Activated CD4-positive, alpha-beta T cell treated with anti-CD3 and anti-CD28 coated beads, Interleukin-2, amount 50 U/mL, for 1 hour (primary cell): ENCODE data around the gene PCMTD2.
"Not testable (repeated sequence)": the region's sequence is repeated elsewhere in the genome, so short reads cannot be mapped to it uniquely, and the experiment has no call there.

Experiments used
- DNase-seq: peaks from one replicate; pipeline ENCODE4 v3.0.0-alpha.2; 2020

The PCMTD2 gene

DNA sequence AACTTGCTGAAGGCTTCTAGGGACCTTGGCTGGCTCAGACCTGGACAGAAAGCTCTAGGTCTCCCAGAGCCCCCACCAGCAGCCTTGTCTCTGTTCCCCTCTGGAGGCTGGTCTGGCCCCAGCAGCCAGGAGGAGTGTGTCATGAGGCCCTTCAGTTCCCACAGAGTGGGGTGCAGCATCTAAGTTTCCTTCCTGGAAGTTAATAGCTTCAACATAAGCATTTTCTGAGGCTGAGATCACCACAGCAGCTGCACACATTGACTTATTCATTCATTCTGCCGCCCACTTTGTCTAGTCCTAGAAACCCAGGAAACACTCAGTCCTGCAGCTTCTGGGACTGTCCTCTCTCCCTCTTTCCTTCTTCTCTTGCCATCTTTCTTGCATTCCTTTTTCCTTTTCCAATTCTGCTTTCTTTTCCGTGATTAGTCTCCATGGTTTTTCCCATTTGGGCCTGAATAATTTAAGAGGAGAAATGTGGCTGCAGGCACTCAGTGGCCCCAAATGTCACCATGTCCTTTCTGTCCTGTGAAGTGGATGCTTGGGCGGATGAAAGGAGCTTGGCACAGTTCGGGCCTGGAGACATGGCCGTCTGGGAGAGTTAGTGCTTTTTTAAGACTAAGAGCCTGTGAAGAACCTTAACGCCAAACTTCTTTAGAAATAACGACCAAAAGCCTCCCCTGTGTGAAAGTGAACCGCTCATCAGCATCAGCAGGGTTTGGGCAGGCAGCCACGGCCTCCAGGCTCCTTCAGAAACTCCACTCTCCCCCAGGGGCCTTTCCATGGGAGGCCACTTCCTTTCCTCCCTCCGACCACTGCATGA, 31.0 kb upstream of the PCMTD2 start:
- DNase-seq, result no peak

DNA sequence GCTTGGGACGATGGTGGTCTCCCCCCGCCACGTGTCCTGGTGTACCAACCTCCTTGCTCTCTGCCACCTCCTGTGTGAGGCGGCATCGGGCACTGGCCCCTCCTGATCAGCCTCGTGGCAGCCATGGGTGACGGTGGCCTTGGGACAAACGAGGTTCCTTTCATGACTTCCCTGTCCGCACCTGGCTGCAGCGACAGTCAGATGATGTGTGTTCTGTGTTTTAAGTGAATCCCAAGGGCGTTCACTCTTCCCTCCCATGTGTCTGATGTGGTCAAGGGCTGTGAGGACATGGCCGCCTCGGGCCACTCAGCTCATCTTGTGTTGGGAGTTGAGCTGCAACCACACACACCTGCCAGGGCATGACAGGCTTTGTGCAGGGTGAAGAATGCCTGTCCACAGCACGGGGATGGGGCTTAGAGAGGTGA, 30.4 kb upstream of the PCMTD2 start:
- no peak for DNase-seq

DNA sequence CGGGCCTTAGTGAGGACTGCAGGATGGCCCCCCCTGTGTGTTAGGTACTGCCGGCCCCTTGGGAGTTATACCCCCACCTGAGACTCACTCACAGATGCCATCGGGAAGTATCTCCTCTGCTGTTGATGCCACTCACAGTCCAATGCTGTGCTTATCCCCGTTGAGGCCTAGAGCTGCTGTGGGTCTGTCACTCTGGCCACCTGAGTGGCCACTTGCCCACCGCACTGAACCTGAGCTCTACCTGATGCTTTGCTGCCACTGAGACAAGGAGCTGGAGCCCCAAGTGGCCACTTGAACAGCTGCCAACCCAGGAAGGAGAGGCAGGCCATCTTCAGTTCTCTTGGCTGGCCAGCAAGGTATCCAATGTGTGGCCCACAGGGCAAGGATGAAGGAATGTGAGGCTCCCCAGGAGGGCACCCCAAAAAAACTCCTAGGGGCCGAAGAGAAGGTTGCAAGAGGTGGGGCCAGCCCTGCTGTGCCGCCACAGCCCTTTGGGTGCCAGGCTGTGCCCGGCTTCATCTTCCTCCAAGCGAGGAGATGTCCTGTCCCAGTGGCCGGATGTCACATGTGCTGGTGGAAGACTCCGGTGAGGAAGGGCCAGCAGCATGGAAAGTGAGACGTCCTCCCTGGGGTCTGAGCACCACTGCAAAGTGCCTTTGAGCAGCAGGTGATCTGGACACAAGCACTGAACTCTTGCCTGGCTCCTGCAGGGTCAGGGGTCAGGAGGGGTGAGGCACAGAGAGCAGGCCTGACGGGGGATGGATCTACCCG, 29.5 kb upstream of the PCMTD2 start:
- DNase-seq, result no peak

DNA sequence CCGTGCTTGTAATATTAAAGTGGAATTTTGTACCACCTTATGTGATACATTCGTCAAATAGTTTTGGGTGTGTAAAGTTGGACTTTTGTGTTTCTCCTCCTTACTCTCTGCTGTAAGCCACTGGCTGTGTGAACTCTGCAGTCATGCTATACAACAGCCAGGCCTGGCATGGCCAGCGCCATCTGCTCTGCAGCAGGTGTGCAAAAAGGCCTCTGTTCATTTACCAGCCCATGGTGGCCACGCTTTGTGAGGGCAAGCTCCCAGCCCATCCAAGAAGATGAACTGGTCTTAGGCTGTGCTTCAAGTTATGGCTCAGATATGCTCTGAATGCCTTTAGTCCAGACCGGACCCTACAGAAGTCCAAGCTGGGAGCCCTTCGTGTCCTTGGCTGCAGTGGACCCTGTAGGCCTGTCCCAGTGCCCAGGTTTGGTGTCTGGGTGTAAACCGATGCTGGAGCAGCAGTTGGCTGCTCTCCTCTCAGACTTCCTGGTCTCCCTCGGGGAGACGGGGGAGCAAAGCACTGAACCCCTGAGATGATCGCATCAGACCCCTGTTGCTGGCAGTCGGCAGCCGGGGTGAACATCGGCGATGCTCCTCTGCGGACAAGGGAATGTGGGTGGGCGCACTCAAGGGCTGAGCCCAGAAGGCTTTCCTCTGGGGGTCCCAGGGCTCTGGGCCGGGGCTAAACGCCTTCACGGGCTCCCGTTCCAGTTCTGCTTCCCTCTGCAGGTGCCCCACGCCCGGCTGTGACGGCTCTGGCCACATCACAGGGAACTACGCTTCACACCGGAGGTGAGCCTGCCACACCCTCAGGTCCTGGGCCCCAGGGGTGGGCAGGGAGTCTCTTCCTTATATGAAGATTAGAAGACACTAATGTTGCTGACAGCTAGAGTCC, 28.6 kb upstream of the PCMTD2 start:
- peak; percentile 24 for DNase-seq

DNA sequence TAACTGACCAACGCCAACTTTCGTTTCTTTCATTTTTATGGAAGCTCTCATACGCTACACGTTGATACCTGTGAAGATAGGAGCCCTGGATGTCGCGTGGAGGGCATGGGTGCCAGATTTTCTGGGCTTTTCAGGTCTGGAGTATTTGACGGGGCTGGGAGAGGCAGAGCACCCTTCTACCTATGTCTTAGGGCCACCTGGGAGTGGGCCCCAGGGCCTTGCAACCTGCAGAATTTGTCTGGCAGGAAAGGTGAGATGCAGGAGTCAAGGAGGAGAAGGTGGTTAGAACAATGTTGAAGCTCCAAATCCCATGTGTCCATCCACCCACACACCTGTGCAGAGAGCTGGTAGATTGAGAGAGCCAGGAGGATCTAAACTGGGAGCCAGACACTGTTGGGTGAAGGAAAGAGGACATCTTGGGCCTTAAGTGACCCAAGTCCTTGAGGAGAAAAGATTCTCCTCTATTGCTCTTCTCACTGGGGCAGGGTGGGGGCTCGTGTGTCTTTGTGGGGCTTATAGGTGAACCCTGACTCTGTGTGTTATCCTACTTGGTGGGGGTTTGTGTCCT, 27.4 kb upstream of the PCMTD2 start:
- DNase-seq, result no peak

DNA sequence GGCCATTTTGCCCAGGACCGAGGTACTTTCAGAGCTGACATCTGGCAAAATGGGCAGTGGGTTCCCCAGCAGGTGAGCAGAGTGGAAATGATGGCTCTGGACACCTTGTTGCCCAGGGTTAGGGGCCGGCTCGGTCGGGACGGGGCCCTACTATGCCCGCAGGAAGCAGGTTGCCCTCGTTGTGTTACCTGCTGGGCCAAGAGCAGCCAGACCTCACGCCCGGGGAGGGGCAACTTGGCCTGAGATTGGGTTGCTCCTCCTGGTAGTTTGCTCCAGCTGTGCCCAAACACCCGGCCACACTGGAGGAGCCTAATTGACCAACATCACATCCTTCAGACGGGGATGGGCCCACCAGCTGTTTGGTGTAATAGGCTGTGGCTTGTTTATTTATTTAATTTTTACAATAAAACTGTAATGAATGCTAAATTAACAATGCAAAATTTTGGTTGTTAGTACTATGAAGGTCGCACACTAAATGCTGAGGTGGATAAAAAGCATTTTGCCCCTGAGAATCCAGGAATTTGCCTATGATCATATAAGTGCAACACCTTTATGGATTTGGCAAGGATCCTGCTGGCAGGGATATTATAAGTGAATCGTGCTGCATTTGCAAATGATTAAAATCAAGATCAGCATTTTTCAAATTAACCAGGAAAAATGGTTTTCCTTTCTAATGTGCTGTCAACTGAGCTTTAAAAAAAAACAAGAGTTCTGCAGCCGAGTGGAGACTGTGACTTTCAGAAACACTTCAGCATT, 26.6 kb upstream of the PCMTD2 start:
- DNase-seq, result no peak

DNA sequence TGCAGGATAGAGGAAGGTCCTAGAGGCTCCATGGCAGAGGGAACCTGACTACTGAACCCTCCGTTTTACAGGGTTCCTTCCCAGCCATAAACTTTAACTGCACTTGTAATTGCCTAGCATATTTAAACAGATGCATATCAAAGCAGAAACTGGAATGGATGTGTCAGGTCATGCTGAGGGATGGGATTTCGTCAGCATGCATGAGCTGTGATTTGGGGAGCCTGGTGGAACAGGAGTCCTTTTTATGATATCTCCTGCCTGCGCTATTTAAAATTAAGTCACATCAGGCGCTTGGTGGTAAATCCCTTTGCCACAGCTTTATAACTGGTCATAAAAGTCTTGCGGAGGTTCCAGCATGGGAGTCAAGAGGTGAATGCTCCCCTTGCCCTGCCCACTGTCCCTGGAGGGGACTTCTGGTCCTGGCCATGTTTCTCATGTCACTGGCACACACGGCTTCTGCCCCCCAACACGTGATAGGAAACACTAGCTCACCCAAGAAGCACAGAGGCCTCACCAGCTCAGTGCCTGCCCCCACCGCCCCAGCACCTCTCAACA, 26.0 kb upstream of the PCMTD2 start:
- no peak for DNase-seq

DNA sequence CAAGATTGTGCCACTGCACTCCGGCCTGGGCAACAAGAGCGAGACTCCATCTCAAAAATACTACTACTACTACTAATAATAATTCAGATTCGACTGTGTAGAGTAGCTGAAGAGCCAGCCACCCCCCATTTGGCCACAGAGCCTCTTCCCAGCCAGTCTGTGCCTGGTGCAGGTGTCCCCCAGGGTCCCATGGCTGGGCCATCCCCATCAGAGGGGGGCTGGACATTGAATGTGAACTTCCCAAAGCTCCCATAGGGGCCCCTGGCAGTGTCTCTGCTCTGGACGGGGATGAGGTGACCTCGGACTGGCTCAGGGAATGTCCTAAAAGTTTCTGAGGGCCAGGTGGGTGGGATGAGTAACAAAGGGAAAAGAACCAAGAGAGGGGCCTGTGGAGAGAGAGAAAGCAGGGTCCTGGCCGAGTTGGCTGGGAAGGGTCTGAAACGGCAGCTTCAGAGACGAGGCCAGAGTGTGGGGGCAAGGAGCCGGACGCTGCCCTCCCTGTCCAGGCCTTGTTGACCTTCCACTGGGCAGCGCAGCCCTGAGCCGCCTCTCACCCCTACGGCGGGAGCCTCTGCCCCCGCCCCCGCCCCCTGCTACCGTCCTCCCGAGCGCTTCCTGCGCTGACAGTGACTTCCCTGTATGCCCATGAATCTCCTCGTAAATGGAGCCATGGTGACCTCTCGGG, 24.9 kb upstream of the PCMTD2 start:
- no peak for DNase-seq

DNA sequence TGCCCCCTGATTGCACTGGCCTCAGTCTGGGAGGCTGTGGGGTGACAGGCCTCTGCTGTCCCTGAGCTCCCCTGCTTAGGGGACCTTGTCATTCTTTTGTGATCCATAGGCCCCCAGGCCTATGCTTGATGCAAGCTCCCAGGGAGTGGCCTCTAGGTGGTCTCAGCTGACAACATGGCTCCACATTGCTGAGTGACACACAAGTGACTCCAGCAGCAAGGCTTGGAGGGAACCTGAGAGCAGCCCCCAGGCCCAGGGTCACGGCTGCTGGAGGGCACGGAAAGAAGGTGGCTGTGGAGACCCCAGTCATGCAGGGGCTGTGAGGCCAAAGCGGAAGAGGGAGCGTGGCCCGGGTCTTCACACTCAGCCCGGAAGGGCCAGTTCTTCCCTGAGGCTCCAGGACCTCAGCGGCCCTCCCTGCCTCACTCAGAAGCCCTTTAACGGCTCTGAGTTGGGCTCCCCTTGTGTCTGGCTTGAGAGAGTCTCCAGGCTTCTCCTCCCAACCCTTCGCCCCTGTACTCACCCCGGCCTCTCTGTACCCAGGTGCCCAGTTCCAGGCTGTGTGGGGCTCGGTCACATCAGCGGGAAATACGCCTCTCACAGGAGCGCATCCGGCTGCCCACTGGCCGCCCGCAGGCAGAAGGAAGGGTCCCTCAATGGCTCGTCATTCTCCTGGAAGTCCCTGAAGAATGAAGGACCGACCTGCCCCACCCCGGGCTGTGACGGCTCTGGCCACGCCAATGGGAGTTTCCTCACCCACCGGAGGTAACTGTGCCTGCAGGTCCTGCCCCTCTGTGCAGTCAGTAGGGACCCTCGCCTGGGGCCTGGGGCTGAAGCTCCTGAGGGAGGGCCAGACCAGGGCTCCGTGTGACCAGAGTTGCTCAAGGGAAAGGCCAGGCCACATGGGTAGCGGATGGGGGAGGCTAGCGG, 23.7 kb upstream of the PCMTD2 start:
- DNase-seq, result no peak

DNA sequence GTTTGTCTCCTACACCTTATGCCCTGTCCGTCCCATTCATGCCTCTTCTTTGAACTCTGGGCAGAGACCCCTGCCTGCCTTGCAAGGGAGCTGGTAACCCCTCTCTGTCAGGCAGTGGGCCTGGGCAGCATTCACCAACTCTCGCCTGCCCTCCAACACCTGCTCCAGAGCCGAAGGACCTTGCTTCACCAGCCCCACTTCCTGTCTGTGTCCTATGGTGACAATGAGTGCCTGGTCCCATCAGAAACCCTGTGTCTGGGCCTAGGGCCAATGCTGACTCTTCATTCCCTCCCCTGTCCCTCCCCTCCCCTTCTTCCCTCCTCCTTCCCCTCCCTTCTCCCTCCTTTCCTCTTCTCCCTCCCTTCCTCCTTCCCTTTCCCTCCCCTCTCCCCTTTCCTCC, 22.8 kb upstream of the PCMTD2 start:
- no peak for DNase-seq

DNA sequence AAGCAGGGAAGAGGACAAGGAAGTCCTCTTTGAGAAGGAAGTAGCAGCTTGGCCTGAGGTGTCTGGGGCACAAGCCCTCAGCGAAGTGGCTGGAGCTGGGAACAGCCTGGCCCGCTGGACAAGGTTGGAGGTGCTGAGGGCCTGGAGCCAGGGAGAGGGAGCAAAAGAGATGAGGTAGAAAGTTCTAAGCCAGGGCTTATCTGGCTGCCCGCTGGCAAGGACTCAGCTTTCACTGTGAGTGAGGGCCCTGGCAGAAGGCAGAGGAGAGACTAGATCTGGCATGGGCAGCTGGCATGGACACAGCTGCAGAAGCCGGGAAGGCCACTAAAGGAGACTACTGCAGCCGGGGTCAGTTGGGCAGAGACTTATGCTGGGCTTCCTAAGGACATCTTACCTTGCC, 21.8 kb upstream of the PCMTD2 start:
- no peak for DNase-seq

DNA sequence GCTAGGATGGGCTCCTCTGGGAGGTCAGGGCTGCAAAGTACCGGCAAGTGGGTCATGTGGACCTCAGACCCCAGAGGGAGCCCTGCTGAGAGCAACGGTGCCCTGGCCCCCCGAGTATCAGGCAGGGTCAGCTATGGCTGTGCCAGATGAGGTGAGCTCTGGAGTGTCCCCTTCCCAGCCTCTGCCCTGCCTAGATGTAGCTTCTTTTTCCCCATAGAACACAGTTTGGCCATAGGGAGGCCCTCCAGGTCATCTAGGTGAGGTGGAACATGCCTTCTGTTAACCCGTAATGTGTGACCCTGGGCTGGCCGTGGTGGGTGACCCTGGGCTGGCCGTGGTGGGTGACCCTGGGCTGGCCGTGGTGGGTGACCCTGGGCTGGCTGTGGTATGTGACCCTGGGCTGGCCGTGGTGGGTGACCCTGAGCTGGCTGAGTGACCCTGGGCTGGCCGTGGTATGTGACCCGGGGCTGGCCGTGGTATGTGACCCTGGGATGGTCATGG, 21.2 kb upstream of the PCMTD2 start:
- DNase-seq, result no peak

DNA sequence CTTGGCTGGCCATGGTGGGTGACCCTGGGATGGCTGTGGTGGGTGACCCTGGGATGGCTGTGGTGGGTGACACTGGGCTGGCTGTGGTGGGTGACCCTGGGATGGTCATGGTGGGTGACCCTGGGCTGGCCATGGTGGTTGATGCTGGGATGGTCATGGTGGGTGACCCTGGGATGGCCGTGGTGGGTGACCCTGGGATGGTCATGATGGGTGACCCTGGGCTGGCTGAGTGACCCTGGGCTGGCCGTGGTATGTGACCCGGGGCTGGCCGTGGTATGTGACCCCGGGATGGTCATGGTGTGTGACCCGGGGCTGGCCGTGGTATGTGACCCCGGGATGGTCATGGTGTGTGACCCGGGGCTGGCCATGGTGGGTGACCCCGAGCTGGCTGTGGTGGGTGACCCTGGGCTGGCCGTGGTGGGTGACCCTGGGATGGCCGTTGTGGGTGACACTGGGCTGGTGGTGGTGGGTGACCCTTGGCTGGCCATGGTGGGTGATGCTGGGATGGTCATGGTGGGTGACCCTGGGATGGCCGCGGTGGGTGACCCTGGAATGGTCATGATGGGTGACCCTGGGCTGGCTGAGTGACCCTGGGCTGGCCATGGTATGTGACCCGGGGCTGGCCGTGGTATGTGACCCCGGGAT, 20.5 kb upstream of the PCMTD2 start:
- not testable (repeated sequence) for DNase-seq

DNA sequence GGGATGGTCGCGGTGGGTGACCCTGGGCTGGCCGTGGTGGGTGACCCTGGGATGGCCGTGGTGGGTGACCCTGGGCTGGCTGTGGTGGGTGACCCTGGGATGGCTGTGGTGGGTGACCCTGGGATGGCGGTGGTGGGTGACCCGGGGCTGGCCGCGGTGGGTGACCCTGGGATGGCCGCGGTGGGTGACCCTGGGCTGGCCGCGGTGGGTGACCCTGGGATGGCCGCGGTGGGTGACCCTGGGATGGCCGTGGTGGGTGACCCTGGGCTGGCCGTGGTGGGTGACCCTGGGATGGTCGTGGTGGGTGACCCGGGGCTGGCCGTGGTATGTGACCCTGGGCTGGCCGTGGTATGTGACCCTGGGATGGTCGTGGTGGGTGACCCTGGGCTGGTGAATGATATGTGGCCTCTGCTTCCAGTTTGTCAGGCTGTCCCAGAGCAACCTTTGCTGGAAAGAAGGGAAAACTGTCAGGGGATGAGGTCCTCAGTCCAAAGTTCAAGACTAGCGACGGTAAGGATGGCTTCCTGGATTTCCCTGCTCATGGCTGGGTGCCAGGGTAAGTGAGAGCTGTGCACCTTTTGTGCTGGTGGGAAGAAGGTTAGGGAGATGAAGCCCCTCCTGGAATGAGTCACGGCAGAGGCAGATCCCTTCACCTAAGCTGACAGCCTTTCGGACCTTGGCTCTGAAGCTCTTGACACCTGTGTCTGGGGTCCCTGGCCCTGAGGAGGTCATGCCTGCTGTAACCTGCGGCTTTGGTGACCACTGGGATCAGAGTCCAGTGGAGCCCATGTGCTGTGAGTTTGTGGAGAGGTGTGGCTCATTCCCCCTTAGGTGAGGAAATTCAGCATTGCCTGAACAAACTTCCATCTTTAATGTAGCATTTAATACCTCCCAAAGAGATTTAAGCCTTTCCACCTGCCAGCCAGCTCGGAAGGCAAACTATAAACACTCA, 19.1 kb upstream of the PCMTD2 start:
- DNase-seq, result no peak

DNA sequence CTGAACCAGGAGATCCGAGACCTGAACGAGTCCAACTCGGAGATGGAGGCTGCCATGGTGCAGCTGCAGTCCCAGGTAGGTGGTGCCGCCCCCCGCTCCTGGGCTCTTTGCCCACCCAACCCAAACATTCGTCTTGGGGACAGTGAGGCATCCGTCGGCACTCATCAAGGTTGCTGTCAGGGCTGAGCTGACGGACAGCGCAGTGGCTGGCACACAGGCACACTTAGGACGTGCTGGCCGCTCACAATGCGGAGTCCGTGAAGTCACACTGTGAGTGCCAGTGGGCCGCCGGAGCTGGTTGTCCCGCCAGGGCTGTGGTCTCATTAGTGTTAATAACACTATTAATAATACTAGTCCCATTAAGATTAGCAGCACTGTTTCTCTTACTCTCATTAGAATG, 18.2 kb upstream of the PCMTD2 start:
- no peak for DNase-seq

DNA sequence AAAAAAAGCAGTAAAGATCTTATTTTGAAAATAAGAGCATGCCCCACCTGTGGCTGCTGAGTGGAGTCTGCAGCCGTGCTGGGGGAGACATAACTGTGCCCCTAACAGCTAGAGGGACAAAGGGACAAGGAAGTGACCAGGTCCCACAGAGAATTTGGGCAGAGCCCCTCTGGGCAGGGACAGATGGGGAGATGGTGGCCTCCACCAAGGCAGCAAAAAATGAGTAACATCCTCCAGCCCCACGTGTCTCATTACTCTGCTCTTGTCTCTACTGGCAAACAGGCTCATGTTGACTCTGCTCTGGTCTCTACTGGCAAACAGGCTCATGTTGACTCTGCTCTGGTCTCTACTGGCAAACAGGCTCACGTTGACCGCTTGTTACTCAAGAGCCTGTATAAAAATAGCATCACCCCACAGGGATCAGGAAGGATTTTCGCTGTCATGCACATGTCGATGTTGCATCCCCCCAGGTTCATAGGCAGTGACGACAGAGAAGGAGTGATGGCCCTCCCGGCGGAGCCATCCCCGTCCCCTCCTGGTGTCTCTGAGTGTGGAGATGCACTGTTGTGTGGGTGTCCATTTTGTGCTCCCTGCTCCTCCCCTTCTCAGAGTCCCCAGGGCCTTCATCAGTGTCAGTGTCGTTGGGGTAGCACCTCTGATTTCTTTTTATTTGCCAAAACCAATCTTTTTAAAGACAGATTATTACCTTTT, 17.3 kb upstream of the PCMTD2 start:
- DNase-seq, result no peak

DNA sequence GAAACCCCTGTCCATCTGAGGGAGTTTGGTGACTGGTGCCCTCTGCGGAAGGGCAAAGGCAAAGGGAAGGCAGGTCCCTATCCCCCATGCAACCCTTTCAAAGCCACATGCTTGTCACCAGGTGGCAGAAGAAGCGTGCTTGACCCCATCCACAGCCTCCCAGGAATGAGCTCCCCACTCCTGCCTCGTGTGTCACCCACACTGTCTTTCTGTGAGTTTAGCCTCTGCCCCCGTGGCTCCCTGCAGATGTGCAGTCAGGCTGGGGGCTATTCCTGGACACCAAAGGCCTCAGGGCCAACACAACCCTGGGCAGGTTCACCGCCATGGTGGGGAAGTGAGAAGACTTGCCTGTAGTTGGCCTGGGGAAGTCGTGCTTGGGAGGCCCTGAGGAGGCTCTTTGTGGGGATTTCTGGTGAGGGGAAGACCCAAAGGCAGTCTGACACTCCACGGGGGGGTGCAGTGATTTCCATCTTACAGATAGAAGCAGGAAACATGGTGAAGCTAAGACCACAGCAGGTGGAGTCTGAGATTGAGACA, 16.6 kb upstream of the PCMTD2 start:
- no peak for DNase-seq
